HepG2 (cell line): ENCODE data around the gene KRT17. TPM values are rescaled to one million over a fixed set of nuclear protein-coding genes. Genes with fewer than 3 reads are reported as not detected.

Experiments used
- ATAC-seq: fragments of 200-7000 bp; cut with Tn5 transposase; 3 replicates; pipeline ENCODE4 v1.9.1; 2020; ENCODE audit warnings: mild to moderate bottlenecking, moderate library complexity
- BruUV-seq: library from RNA; stranded (reverse); fragments of 400-500 nt; replicated peaks from 2 replicates; lab custom pipeline; 2021; lab: Mats Ljungman, UMichigan
- CTCF ChIA-PET: fragments of 300-600 bp; formaldehyde crosslinking; extraction: SDS; loops from one replicate; lab custom pipeline; 2021; ENCODE audit warnings: low total read pairs, inconsistent platforms, low intra/inter-chr PET ratio; lab: Yijun Ruan, JAX
- POLR2A ChIA-PET: fragments of 350-600 bp; sonication (Branson Sonifier 250); formaldehyde crosslinking; loops from one replicate; lab custom pipeline; 2020; ENCODE audit warnings: antibody characterized with exemption, inconsistent platforms; lab: Yijun Ruan, JAX
- DNase-seq: peaks from one replicate; pipeline ENCODE4 v3.0.0-alpha.2; 2015; ENCODE audit warnings: low spot score
- FAIRE-seq: peaks from 3 replicates; lab custom pipeline; 2011; peaks lifted over from hg19 to GRCh38; lab: Jason Lieb, UNC
- H2AFZ ChIP-seq: one replicate; pipeline ENCODE4 v1.6.1; 2011; ENCODE audit warnings: low read length, inconsistent platforms
- H3K27ac ChIP-seq: fragments of 300-600 bp; 3 replicates; pipeline ENCODE4 v1.8.0; 2011; ENCODE audit warnings: mixed run types, mild to moderate bottlenecking, mixed read lengths, low read length, inconsistent platforms; ENCODE audit not compliant: insufficient read depth; ENCODE audit errors: extremely low read length
- H3K27me3 ChIP-seq, 2 experiments: fragments of 200-600 bp in 1 of 2; 2 replicates in 1 of 2; 3 replicates in 1 of 2; pipeline versions ENCODE4 v1.6.0 to v1.8.0; 2011; ENCODE audit warnings: low read length in 2 of 2, mild to moderate bottlenecking in 2 of 2, moderate library complexity in 2 of 2, inconsistent platforms in 1 of 2; ENCODE audit not compliant: insufficient read depth in 2 of 2, control insufficient read depth in 1 of 2
- H3K36me3 ChIP-seq, 2 experiments: fragments of 200-600 bp in 1 of 2; replicated peaks in 1 of 2; 2 replicates in 1 of 2; 3 replicates in 1 of 2; pipeline versions ENCODE4 v1.5.1 to v1.8.0; 2011; ENCODE audit warnings: low read length in 2 of 2, inconsistent platforms in 1 of 2; ENCODE audit not compliant: insufficient read depth in 2 of 2, control insufficient read depth in 1 of 2
- H3K4me1 ChIP-seq: 2 replicates; pipeline ENCODE4 v1.5.1; 2012; ENCODE audit warnings: low read length, inconsistent platforms; ENCODE audit not compliant: insufficient read depth
- H3K4me2 ChIP-seq: 2 replicates; pipeline ENCODE4 v1.6.0; 2011; ENCODE audit warnings: low read depth, low read length, inconsistent platforms
- H3K4me3 ChIP-seq, 3 experiments: fragments of 200-600 bp in 1 of 3; sonication (generic), shearing (Covaris generic) in 1 of 3; replicated peaks in 1 of 3; 2 replicates each; pipeline ENCODE4 v1.5.1; 2011 to 2016; ENCODE audit warnings: low read length in 3 of 3, inconsistent platforms in 2 of 3, low read depth in 2 of 3, mild to moderate bottlenecking in 2 of 3, control low read depth in 1 of 3, mixed read lengths in 1 of 3; ENCODE audit not compliant: insufficient read depth in 1 of 3
- H3K79me2 ChIP-seq: one replicate; pipeline ENCODE4 v1.6.1; 2011; ENCODE audit warnings: low read length, inconsistent platforms; ENCODE audit not compliant: insufficient read depth
- H3K9ac ChIP-seq: 2 replicates; pipeline ENCODE4 v1.6.0; 2011; ENCODE audit warnings: mild to moderate bottlenecking, low read depth, low read length, inconsistent platforms; ENCODE audit not compliant: insufficient read depth
- H3K9me3 ChIP-seq: 2 replicates; pipeline ENCODE4 v1.5.1; 2012; ENCODE audit warnings: mild to moderate bottlenecking, low read length
- H4K20me1 ChIP-seq: 2 replicates; pipeline ENCODE4 v1.6.0; 2011; ENCODE audit warnings: inconsistent platforms, mild to moderate bottlenecking, low read length, moderate library complexity; ENCODE audit not compliant: insufficient read depth
- EP300 ChIP-seq, 3 experiments: sonication (generic) in 1 of 3; formaldehyde crosslinking in 1 of 3; IDR thresholded peaks; 2 replicates each; pipeline versions ENCODE4 v1.5.1 to v1.6.1; 2011 to 2020; ENCODE audit warnings: low read depth in 2 of 3, low read length in 2 of 3, borderline replicate concordance in 1 of 3, improper control_type of control experiment in 1 of 3, mild to moderate bottlenecking in 1 of 3, missing genetic modification reagents in 1 of 3, moderate library complexity in 1 of 3
- IRX3 ChIP-seq: sonication (generic); formaldehyde crosslinking; IDR thresholded peaks from 2 replicates; pipeline ENCODE4 v1.8.1; 2023; ENCODE audit warnings: mild to moderate bottlenecking, low read depth, missing genetic modification reagents, borderline replicate concordance
- ISX ChIP-seq: sonication (generic); formaldehyde crosslinking; conservative IDR thresholded peaks from 2 replicates; pipeline ENCODE4 v1.5.0; 2020; ENCODE audit warnings: missing genetic modification reagents
- MED8 ChIP-seq: sonication (generic); formaldehyde crosslinking; IDR thresholded peaks from 2 replicates; pipeline ENCODE4 v1.8.1; 2023; ENCODE audit warnings: mild to moderate bottlenecking, missing genetic modification reagents; ENCODE audit not compliant: insufficient replicate concordance
- MLLT10 ChIP-seq: sonication (generic); formaldehyde crosslinking; IDR thresholded peaks from 2 replicates; pipeline ENCODE4 v1.4.0; 2020; ENCODE audit warnings: missing genetic modification reagents
- NCOR1 ChIP-seq: fragments of 200-600 bp; sonication (generic); IDR thresholded peaks from 2 replicates; pipeline ENCODE4 v1.7.0; 2017; ENCODE audit warnings: antibody characterized with exemption, low read length, borderline replicate concordance
- NONO ChIP-seq, 2 experiments: fragments of 450-650 bp in 1 of 2; sonication (generic) in 1 of 2; formaldehyde crosslinking in 1 of 2; IDR thresholded peaks in 1 of 2; conservative IDR thresholded peaks in 1 of 2; 2 replicates each; pipeline versions ENCODE4 v1.6.1 to v1.8.0; 2017 to 2022; ENCODE audit warnings: mild to moderate bottlenecking in 1 of 2, missing genetic modification reagents in 1 of 2, moderate library complexity in 1 of 2
- ZSCAN20 ChIP-seq: sonication (generic); formaldehyde crosslinking; IDR thresholded peaks from 2 replicates; pipeline ENCODE4 v1.4.0; 2020; ENCODE audit warnings: missing genetic modification reagents, mild to moderate bottlenecking, borderline replicate concordance
- WGBS: methylation state at CpG from one replicate; pipeline ENCODE4 v1.1.6; 2017; ENCODE audit warnings: low lambda C conversion rate; 5-methylcytosine and 5-hydroxymethylcytosine counted together
- in situ Hi-C: cut with HindIII; loops from 2 replicates; pipeline ENCODE4 v1.10.0; 2017; ENCODE audit warnings: low pct_unique_long_range_greater_than_20kb; ENCODE audit not compliant: extremely low pct_ligation_motif_present
- intact Hi-C: fragments of 100-400 bp; cut with micrococcal nuclease; formaldehyde crosslinking; loops from one replicate; pipeline ENCODE4 v1.10.0; 2022; ENCODE audit not compliant: unreplicated experiment
- polyA plus RNA-seq, 8 experiments: library from polyadenylated mRNA; depleted of rRNA in 3 of 8; stranded (reverse) in 7 of 8; unstranded in 1 of 8; fragments of >200 nt; fragmentation: Illumina TruSeq in 4 of 8; extraction: Trizol in 4 of 8; gene quantifications; 2 replicates each; pipeline versions ENCODE4 v1.2.1 to v1.2.3, GENCODE V29; 2011 to 2016; ENCODE audit warnings: low read depth in 4 of 8, missing spikeins in 1 of 8, mixed read lengths in 1 of 8; ENCODE audit not compliant: insufficient read depth in 1 of 8
- total RNA-seq, 5 experiments: library from RNA; depleted of rRNA; stranded (reverse); fragments of >200 nt; fragmentation: Illumina TruSeq; extraction: Trizol; gene quantifications; 2 replicates each; pipeline ENCODE4 v1.2.3, GENCODE V29; 2016; ENCODE audit warnings: low read depth in 1 of 5
- TF ChIP-seq, protein P1 (sequence below): sonication (generic); formaldehyde crosslinking; IDR thresholded peaks from 2 replicates; pipeline ENCODE4 v1.4.0; 2020; ENCODE audit warnings: mild to moderate bottlenecking, missing genetic modification reagents
- TF ChIP-seq, protein P2 (sequence below): IDR thresholded peaks from 2 replicates; pipeline ENCODE4 v1.6.1; 2016; ENCODE audit warnings: control low read depth
- TF ChIP-seq, protein P3 (sequence below): sonication (generic); formaldehyde crosslinking; IDR thresholded peaks from 2 replicates; pipeline ENCODE4 v1.5.0; 2020; ENCODE audit warnings: mild to moderate bottlenecking, missing genetic modification reagents
- TF ChIP-seq, protein P4 (sequence below): sonication (generic); formaldehyde crosslinking; IDR thresholded peaks from 2 replicates; pipeline ENCODE4 v1.4.0; 2020; ENCODE audit warnings: missing genetic modification reagents
- TF ChIP-seq, protein P5 (sequence below): sonication (generic); formaldehyde crosslinking; IDR thresholded peaks from 2 replicates; pipeline ENCODE4 v1.4.0; 2020; ENCODE audit warnings: missing genetic modification reagents, mild to moderate bottlenecking, borderline replicate concordance

Gene KRT17
- total and polyA plus RNA-seq, 2 of the 13 experiments (the other 11 are each of a cell fraction or from before 2014, with no cell fraction given) = 0.38 to 0.82 TPM

DNA sequence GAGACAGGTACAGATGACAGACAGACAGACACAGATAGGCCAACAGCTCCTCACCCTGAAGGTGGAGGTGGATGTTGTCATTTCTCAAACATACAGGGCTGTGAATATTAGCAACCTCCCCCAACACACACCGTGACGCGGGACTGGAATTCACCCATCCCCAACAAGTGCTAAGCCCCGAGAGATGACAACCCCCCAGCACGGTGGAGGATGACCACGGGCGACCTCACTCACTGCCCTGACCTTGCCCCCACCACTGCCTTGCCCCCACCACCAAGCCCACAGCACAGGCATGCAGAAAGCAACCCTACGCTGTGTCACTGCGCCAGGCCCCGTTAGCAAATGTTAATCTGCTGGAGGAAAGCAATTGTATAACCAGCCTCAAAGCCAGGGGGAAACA is 4.9 kb upstream of the KRT17 start:
- WGBS = 32% methylated on average over 9 of the region's 10 CpGs
- Histone ChIP-seq H3K4me2 (no peak overlapping the region), H3K9me3 (no peaks in the 10 kb centered on the region), H3K36me3 (no peaks in the 10 kb centered on the region), H3K9ac (no peak overlapping the region), H2AFZ (no peak overlapping the region), H3K4me3 (no peak overlapping the region), H3K27ac (no peak overlapping the region), H4K20me1 (no peaks in the 10 kb centered on the region), H3K79me2 (no peaks in the 10 kb centered on the region), H3K4me1 (peaks cover 6% of the 10 kb centered on the region), H3K27me3 (peaks cover 5 to 40% of the 10 kb centered on the region in 2 experiments; a peak in 4 of 5 replicates)
- TF ChIP-seq NONO (IDR thresholded peaks at IDR 0.05) (no peak), NONO (CRISPR knock-in tag; conservative IDR thresholded peaks at IDR 0.05) (no peak), IRX3 (CRISPR knock-in tag) (no peak), NCOR1 (no peak), ISX (CRISPR knock-in tag) (no peak), ZSCAN20 (CRISPR knock-in tag) (no peak), MLLT10 (CRISPR knock-in tag) (no peak), MED8 (CRISPR knock-in tag) (no peak), EP300 (IDR thresholded peaks at IDR 0.05; ENCODE audit: low read depth in 2 of 2, low read length in 2 of 2) (no peak), EP300 (CRISPR knock-in tag; IDR thresholded peaks at IDR 0.05; ENCODE audit: borderline replicate concordance) (no peak)
- TF ChIP-seq, protein P1, sequence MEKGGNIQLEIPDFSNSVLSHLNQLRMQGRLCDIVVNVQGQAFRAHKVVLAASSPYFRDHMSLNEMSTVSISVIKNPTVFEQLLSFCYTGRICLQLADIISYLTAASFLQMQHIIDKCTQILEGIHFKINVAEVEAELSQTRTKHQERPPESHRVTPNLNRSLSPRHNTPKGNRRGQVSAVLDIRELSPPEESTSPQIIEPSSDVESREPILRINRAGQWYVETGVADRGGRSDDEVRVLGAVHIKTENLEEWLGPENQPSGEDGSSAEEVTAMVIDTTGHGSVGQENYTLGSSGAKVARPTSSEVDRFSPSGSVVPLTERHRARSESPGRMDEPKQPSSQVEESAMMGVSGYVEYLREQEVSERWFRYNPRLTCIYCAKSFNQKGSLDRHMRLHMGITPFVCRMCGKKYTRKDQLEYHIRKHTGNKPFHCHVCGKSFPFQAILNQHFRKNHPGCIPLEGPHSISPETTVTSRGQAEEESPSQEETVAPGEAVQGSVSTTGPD (CRISPR knock-in tag) = no peak
- TF ChIP-seq, protein P2, sequence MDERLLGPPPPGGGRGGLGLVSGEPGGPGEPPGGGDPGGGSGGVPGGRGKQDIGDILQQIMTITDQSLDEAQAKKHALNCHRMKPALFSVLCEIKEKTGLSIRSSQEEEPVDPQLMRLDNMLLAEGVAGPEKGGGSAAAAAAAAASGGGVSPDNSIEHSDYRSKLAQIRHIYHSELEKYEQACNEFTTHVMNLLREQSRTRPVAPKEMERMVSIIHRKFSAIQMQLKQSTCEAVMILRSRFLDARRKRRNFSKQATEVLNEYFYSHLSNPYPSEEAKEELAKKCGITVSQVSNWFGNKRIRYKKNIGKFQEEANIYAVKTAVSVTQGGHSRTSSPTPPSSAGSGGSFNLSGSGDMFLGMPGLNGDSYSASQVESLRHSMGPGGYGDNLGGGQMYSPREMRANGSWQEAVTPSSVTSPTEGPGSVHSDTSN = no peak
- TF ChIP-seq, protein P3, sequence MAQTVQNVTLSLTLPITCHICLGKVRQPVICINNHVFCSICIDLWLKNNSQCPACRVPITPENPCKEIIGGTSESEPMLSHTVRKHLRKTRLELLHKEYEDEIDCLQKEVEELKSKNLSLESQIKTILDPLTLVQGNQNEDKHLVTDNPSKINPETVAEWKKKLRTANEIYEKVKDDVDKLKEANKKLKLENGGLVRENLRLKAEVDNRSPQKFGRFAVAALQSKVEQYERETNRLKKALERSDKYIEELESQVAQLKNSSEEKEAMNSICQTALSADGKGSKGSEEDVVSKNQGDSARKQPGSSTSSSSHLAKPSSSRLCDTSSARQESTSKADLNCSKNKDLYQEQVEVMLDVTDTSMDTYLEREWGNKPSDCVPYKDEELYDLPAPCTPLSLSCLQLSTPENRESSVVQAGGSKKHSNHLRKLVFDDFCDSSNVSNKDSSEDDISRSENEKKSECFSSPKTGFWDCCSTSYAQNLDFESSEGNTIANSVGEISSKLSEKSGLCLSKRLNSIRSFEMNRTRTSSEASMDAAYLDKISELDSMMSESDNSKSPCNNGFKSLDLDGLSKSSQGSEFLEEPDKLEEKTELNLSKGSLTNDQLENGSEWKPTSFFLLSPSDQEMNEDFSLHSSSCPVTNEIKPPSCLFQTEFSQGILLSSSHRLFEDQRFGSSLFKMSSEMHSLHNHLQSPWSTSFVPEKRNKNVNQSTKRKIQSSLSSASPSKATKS (CRISPR knock-in tag) = no peak
- TF ChIP-seq, protein P4, sequence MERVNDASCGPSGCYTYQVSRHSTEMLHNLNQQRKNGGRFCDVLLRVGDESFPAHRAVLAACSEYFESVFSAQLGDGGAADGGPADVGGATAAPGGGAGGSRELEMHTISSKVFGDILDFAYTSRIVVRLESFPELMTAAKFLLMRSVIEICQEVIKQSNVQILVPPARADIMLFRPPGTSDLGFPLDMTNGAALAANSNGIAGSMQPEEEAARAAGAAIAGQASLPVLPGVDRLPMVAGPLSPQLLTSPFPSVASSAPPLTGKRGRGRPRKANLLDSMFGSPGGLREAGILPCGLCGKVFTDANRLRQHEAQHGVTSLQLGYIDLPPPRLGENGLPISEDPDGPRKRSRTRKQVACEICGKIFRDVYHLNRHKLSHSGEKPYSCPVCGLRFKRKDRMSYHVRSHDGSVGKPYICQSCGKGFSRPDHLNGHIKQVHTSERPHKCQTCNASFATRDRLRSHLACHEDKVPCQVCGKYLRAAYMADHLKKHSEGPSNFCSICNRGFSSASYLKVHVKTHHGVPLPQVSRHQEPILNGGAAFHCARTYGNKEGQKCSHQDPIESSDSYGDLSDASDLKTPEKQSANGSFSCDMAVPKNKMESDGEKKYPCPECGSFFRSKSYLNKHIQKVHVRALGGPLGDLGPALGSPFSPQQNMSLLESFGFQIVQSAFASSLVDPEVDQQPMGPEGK (CRISPR knock-in tag) = no peak
- TF ChIP-seq, protein P5, sequence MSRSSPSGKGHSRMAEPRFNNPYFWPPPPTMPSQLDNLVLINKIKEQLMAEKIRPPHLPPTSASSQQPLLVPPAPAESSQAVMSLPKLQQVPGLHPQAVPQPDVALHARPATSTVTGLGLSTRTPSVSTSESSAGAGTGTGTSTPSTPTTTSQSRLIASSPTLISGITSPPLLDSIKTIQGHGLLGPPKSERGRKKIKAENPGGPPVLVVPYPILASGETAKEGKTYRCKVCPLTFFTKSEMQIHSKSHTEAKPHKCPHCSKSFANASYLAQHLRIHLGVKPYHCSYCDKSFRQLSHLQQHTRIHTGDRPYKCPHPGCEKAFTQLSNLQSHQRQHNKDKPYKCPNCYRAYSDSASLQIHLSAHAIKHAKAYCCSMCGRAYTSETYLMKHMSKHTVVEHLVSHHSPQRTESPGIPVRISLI (CRISPR knock-in tag) = no peak
- intact Hi-C loops = no loop called here
- ATAC-seq (no peak), DNase-seq (no peak), FAIRE-seq (no peak)
- in situ Hi-C loops = no loop called here
- no TSS peak for BruUV-seq
- ChIA-PET POLR2A (no interaction called here), CTCF (no interaction called here)
